ENCODE results near the gene DDX54.
A peak's percentile ranks its signal among the peaks of the same experiment; 100 is the strongest.

The DDX54 gene

GRCh38 chr12:113140706-113141105, 44.6 kb downstream of the DDX54 start:
- TF ChIP-seq POLR2A (IDR thresholded peaks at IDR 0.05; ENCODE audit: low read depth, low read length), result no peak
- DNase-seq (ENCODE audit: insufficient read length, low spot score), result no peak
- no peak for FAIRE-seq

- FAIRE-seq (no peak), DNase-seq (ENCODE audit: insufficient read length, low spot score) (no peak)
- no peak for TF ChIP-seq POLR2A (IDR thresholded peaks at IDR 0.05; ENCODE audit: low read depth, low read length)
These were observed 46.5 kb downstream of the DDX54 start for GRCh38 chr12:113138826-113139225.

GRCh38 chr12:113137861-113138783, 47.2 kb downstream of the DDX54 start:
- DNase-seq (ENCODE audit: insufficient read length, low spot score) (no peak), FAIRE-seq (no peak)
- TF ChIP-seq POLR2A (IDR thresholded peaks at IDR 0.05; ENCODE audit: low read depth, low read length), result no peak

- FAIRE-seq, result no peak
- TF ChIP-seq POLR2A (IDR thresholded peaks at IDR 0.05; ENCODE audit: low read depth, low read length), result no peak
- no peak for DNase-seq (ENCODE audit: insufficient read length, low spot score)
These were observed 48.2 kb downstream of the DDX54 start for GRCh38 chr12:113136990-113137511.

GRCh38 chr12:113136128-113136989, 48.9 kb downstream of the DDX54 start:
- no peak for DNase-seq (ENCODE audit: insufficient read length, low spot score)
- no peak for TF ChIP-seq POLR2A (IDR thresholded peaks at IDR 0.05; ENCODE audit: low read depth, low read length)
- no peak for FAIRE-seq

GRCh38 chr12:113135178-113136127, 49.8 kb downstream of the DDX54 start, which contains the start of gene RASAL1:
Gene RASAL1, minus strand, starts transcription at chr12:113135761. Its CDS starts 299 bp downstream, at chr12:113135462.
- no peak for TF ChIP-seq POLR2A (IDR thresholded peaks at IDR 0.05; ENCODE audit: low read depth, low read length)
- FAIRE-seq, result no peak
- DNase-seq (ENCODE audit: insufficient read length, low spot score), result no peak

GRCh38 chr12:113134521-113134951, 50.7 kb downstream of the DDX54 start:
- no peak for DNase-seq (ENCODE audit: insufficient read length, low spot score)
- no peak for FAIRE-seq
- TF ChIP-seq POLR2A (IDR thresholded peaks at IDR 0.05; ENCODE audit: low read depth, low read length), result no peak

- no peak for DNase-seq (ENCODE audit: insufficient read length, low spot score)
- FAIRE-seq, result no peak
- no peak for TF ChIP-seq POLR2A (IDR thresholded peaks at IDR 0.05; ENCODE audit: low read depth, low read length)
These were observed 51.2 kb downstream of the DDX54 start for GRCh38 chr12:113134071-113134470.

- TF ChIP-seq POLR2A (IDR thresholded peaks at IDR 0.05; ENCODE audit: low read depth, low read length), result no peak
- no peak for DNase-seq (ENCODE audit: insufficient read length, low spot score)
- no peak for FAIRE-seq
These were observed 51.6 kb downstream of the DDX54 start for GRCh38 chr12:113133666-113134065.

GRCh38 chr12:113133036-113133435, 52.2 kb downstream of the DDX54 start:
- no peak for TF ChIP-seq POLR2A (IDR thresholded peaks at IDR 0.05; ENCODE audit: low read depth, low read length)
- FAIRE-seq (no peak), DNase-seq (ENCODE audit: insufficient read length, low spot score) (no peak)

- DNase-seq (ENCODE audit: insufficient read length, low spot score) (no peak), FAIRE-seq (no peak)
- TF ChIP-seq POLR2A (IDR thresholded peaks at IDR 0.05; ENCODE audit: low read depth, low read length), result no peak
These were observed 53.7 kb downstream of the DDX54 start for GRCh38 chr12:113131556-113131955.

GRCh38 chr12:113130457-113131135, 54.7 kb downstream of the DDX54 start:
- TF ChIP-seq POLR2A (IDR thresholded peaks at IDR 0.05; ENCODE audit: low read depth, low read length), result no peak
- DNase-seq (ENCODE audit: insufficient read length, low spot score) (peak; percentile 95), FAIRE-seq (no peak)
